Hematopoietic multipotent progenitor cell treated with erythropoietin and hydrocortisone succinate and interleukin-3 and kit ligand, for 15 days (in vitro differentiated cells): Measurements from ENCODE around the gene EEF1AKMT3.
"Not testable (repeated sequence)": the region's sequence is repeated elsewhere in the genome, so short reads cannot be mapped to it uniquely, and the experiment has no call there.

Experiments
- DNase-seq: peaks from one replicate; pipeline ENCODE4 v3.0.0-alpha.2; 2015; ENCODE audit warnings: low spot score

EEF1AKMT3 gene

DNA sequence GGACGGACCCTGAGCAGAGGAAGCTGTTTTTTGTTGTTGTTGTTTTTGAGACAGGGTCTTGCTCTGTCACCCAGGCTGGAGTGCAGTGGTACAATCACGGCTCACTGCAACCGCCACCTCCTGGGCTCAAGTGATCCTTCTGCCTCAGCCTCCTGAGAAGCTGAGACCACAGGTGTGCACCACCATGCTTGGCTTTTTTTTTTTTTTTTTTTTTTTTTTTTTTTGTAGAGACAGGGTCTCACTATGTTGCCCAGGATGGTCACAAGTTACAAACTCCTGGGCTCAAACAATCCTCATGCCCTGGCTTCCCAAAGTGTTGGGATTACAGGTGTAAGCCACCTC is 45.5 kb downstream of the EEF1AKMT3 start:
- not testable (repeated sequence) for DNase-seq

DNA sequence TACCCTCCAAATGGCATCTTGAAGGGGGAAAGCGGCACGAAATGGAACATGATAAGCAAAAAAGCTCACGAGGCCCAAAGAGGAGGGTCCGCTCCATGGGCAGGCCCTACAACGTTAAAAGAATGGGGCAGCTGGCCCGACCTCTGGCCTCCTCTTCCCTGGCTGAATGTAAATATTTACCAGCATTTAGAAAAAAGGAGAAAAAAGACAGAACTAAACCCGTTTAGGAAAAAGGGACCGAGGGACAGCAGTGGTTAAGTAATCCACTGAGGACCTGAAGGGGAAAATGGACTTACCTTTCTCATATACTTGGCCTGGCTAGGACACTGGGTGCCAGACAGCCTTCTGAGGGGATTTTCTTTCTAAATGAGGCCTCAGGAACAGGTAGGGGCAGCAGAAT is 47.7 kb downstream of the EEF1AKMT3 start:
- DNase-seq = not testable (repeated sequence)

DNA sequence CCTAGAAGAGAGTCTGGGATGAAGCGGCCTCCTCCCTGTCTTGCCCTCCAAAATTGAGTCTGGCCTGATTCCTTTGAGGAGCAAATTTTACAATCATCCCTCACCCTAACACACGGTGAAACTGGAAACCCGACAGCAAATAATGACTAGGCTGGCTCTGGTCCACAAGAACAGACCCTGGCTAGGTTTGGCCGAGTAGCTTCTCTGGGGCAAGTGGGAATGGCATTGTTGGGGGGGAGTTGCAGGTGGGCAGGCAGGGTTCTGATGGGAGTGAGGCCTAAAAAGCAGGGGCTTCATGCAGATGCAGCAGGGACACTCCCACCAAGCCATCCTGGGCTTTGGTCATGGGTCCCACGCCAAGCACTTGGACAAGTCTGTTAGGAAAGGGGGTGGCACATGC is 48.6 kb downstream of the EEF1AKMT3 start:
- not testable (repeated sequence) for DNase-seq

DNA sequence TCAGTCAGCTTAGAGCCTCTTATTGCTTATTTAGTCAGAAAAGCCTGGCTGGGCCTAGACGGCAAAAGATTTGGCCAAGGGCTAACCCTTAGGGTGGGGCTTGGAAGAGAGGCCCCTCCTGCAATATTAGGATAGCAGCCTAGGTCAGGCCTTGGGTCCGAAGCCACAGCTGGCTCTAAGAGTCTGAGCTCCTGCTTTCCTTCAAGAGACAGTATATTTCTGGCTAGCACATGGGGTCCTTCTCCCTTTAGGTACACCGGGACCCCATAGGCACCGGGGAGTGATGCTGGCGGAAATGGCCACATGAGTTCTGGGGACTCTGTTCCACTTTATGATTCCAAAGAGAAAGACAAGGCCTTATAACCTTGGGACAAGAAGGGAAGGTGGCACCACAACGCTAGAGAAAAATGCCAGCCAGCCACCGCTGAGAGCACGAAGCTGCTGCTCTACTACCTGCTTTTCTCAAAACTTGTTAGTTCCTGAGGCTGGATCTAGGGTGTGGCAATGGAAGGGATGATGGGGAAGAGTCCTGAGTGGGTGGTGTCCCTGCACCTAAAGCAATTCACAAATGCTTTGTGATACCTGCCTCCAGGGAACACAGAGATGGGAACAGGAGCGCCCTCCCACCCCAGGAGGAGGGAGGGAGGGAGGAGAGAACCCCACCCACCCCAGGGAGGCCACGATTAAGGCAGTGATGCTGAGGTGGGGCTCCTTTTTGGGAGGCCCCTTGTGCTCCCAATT is 49.2 kb downstream of the EEF1AKMT3 start:
- no peak for DNase-seq

DNA sequence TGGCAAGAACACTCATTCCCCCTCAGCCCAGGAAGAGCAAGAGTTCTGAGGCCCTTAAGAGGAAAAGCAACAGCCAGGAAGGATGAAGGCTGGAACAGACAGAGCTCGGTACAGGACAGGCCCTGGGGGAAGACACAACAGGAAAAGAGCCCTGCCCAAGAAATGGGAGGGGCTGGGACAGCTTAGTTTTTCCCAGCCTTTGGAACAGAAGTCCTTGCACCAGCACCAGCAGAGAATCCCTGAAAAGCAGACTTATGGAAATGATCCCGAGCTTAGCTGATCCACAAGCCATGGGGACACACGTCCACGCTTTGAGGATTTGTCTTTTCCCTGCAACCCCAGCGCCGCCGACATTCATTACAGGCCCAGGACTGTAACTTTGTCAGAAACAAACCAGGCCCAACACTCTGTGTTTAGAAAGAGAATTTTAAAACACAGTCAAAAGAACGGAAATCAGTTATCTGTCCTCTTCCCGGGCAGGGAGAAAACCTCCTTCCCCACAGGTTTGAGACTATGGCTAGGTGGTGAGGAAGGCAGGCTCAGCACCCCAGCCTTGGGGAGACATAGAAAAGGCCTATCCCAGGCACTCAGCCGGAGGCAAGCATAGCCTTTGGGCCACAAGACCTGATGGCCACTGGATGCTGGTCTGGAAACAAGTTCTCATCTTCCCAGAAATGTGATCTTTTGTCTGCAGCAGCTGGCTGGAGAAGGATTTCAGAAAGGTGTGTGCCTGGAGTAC is 50.1 kb downstream of the EEF1AKMT3 start:
- DNase-seq = no peak

DNA sequence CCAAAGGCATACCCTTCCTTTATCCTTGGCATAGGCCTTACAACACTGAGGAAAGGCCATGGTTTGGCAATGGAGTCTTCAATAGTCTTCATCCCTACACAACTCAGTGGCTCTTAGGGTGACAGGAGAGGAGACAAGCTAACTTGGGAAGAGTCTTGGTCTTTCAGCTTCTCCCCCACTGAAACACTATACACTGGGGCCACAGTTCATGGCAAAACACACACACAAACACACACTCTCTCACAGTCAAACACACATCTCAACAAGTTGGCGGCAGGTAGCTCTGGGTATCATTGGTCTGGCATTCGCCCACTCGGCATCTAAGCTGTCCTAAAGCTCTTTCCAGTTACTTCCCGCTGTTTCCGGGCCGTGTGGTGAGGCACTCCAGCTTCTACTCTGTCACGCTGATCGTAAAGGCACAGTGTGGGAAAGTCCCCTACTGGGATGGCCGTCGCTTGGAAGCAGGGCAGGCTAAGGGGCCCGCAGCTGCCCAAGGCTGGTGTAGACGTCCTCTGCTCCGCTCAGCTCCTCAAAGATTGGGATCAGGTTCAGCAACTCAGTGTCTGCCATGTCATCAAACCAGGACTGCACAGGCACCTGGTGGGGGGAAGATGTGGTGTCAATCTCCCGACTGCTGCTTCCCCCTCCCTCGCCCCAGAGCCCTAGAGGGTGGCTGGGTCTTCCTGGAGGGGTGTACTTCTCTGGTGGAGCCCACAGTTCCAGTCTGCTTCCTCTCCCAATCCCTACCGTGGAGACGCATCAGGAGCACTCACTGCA is 50.9 kb downstream of the EEF1AKMT3 start:
- DNase-seq = no peak

DNA sequence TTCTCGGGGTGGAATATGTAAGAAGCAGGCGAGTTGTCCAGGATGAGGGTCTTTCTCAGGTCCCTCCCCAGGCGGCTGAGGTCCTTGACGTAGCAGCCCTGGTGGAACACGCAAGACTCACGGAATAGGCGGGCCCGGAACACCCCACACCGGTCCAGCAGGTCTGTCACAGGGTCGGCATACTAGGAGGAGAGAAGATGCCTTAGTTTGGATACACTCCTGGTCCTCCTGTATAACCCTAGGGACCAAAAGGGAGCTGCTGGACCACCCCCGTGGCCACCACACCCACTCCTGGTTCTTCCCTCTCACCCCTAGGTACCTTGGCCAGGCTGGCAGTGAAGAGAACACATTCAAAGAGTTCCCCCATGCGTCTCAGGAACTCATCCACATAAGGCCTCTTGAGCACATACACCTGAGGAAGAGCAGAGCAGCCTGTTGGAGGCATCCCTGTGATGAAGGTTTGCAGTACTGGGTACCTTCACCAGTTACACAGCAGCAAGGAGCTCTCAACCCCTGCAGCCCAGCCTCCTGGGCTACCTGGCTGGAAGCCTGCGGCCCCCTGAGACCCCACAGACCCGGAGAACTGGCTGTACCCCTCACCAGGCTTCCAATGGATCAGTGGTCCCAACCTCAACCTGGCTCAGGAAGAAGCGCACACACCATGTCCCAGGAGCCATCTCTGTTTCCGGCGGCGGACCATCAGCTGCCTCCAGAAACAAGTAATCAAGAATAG is 51.7 kb downstream of the EEF1AKMT3 start:
- DNase-seq = no peak

DNA sequence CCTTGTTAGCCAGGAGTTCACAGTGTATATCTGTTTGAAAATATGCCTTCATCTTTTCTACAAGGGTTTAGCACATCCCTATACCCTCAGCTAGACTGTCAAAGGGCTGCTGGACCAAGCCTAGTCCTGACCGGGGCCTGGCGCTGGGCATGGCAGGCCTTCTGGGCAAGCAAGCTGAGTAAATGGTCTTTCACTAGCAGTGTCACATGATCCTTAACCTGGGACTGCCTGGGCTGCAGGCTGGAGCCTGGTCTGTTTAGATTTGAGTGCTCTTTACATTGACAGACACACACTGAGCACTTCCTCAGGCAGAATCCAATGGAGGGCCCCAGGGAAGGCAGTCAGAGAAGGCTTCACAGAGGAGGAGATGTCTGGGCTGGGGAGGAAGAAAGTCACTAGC is 53.0 kb downstream of the EEF1AKMT3 start:
- DNase-seq = no peak

DNA sequence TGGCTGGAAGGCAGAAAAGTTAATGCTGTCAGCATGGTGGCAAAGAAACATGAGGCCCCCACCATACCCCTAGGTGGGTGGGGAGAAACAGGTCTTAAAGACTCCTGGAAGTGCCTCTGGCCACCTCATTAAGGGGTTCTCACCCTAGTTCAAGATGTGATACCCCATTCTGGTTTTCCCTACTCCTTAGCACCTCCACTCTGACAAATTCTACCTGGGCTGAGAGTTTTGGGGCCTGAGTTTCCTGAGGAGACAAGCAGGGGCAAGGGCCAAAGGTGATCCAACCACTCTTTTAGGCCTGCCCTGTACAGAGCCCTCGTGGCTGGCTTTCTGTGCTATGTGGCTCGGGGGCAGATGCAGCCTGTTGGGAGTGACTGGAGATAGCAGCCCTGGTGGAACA is 54.0 kb downstream of the EEF1AKMT3 start:
- DNase-seq = no peak

DNA sequence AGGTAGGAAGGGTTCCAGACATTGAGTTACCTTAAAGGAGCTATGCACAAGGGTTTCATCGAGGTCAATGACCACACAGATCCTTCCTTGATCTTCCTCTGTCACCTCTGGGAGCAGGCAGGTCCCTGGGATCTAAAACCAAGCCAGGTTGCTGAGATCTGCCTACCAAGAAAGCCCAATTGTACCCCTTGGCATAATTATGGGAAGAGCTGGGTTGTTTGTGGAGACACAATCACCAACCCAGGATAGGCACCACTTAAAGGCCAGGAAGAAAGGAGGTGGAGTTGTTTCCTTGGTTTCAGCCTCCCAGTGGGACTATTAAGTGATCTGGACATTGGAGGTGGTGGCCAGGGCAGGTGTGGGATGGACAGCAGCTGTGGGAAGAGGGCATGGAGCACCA is 54.6 kb downstream of the EEF1AKMT3 start:
- no peak for DNase-seq

DNA sequence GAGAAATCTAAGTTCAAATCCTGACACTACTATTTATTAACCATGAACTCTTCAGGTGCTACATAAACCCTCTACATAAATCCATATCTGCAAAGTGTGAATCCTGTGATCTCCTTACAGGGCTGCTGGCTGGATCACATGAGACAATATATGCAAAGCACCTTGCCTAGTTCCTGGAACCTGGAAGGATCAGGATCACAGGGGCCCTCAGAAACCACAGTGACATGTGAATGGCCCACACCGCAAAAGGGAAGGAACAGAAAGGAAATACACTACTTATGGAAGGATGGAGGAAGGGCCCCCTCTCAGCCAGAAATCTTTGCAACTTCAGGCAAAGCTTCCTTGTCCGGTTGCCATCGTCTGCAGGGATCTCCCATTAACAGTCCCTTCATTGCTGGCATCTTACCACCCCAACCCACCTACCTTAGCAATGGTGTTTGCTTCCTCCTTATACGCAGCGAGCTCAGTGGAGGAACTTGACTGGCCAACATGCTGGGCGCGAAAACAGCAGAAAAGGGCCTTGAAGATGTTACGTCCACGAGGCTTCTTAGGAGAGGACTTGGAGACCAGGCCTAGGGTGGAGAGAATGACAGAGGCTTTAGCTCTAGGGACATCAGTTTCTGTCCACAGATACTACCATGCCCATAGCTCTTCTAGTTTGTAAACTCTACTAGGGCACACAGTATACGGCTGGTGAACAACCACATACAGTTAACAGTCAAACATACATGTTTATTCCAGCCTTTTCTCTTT is 56.8 kb downstream of the EEF1AKMT3 start:
- DNase-seq = no peak

DNA sequence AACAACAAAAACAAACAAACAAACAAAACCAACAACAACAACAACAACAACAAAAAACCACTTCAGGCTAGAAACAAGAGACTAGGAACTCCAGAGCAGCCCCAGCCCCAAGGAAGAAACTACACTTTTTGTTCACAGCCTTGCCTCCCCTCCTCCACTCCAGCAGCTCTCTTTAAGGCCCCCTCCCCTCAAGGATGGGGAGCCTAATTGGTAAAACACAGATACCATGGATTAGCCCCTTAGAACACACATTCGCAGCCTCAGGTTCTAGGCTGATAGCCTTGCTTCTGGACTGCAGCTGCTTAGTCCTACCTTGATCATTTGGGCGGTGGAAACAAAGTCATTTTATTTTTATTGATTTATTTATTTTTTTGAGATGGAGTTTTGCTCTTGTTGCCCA is 58.0 kb downstream of the EEF1AKMT3 start:
- no peak for DNase-seq
